ENCODE results near the gene ZNF175. TPM values are rescaled to one million over a fixed set of nuclear protein-coding genes. Genes with fewer than 3 reads are reported as not detected.
A peak's percentile ranks its signal among the peaks of the same experiment; 100 is the strongest.

ZNF175 gene
- total and polyA plus RNA-seq, 9 of the 15 experiments (the other 6 are each of a cell fraction or from before 2014, with no cell fraction given), result 3.7 to 37.9 (median 14.0) TPM

- TF ChIP-seq TCF3 (CRISPR knock-in tag; IDR thresholded peaks at IDR 0.05) (peak; percentile 57; the same call in 1 of the 2 replicates), ESRRA (IDR thresholded peaks at IDR 0.05; ENCODE audit: borderline replicate concordance, low read depth) (peak; percentile 51; the same call in 1 of the 2 replicates), RBFOX2 (IDR thresholded peaks at IDR 0.05; ENCODE audit: low read depth, low read length) (no peak), FOS (IDR thresholded peaks at IDR 0.05; ENCODE audit: extremely low read depth, insufficient read length) (no peak), REST (IDR thresholded peaks at IDR 0.05; ENCODE audit: borderline replicate concordance) (peak; percentile 54; the same call in 1 of the 2 replicates), REST (CRISPR knock-in tag; IDR thresholded peaks at IDR 0.05; ENCODE audit: low read depth) (0 out of 2 replicates have a peak, but pooled peaks have one; percentile 46), TEAD4 (IDR thresholded peaks at IDR 0.05; ENCODE audit: low read length) (peak; percentile 71), TEAD4 (CRISPR knock-in tag; IDR thresholded peaks at IDR 0.05; ENCODE audit: borderline replicate concordance) (no peak), RFX7 (CRISPR knock-in tag; IDR thresholded peaks at IDR 0.05) (no peak), ZNF445 (CRISPR knock-in tag; IDR thresholded peaks at IDR 0.05; ENCODE audit: low read depth) (no peak), TFAP4 (CRISPR knock-in tag; IDR thresholded peaks at IDR 0.05; ENCODE audit: borderline replicate concordance) (peak; percentile 51; the same call in 1 of the 2 replicates), THRB (CRISPR knock-in tag; conservative IDR thresholded peaks at IDR 0.05) (no peak), L3MBTL2 (IDR thresholded peaks at IDR 0.05) (peak; percentile 38; the same call in 1 of the 2 replicates)
Observed at GRCh38 chr19:51566489-51567100, 4.5 kb upstream of the ZNF175 start (continued).

Measured in K562 (cell line).